Renal pelvis (tissue), 4 donors: ENCODE measurements around the gene KCNB1. TPM values are rescaled to one million over a fixed set of nuclear protein-coding genes. Genes with fewer than 3 reads are reported as not detected.
A peak's percentile ranks its signal among the peaks of the same experiment; 100 is the strongest.

Experiments
- DNase-seq: peaks from one replicate; pipeline ENCODE4 v3.0.0-alpha.2; 2013
- polyA plus RNA-seq, 3 donors: library from polyadenylated mRNA; unstranded; fragments of 120-200 nt; gene quantifications; one replicate each; pipeline ENCODE4 v1.2.1, GENCODE V29; 2013; ENCODE audit not compliant: insufficient read length in 3 of 3

KCNB1 gene
- polyA plus RNA-seq, 3 donors, result 0.37 to 0.57 (median 0.50) TPM

DNA sequence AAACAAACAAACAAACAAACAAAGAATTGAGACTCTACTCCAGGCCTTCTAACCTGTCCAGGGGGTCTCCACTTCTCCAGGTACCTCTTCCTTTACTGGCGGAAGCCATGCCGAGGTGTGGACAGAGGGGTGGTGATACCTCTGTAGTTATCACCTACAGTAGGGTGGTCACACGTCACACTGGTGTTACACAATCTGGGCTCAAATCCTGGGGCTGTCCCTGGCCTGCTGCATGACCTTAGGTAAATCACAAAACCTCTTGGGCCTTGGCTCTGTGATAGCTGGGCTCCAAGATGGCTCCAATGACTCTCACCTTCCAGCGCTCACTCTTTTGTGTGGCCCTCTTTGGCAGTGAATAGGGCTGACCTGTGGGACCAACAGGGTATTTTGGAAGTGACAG is 127.8 kb downstream of the KCNB1 start:
- DNase-seq, result no peak

DNA sequence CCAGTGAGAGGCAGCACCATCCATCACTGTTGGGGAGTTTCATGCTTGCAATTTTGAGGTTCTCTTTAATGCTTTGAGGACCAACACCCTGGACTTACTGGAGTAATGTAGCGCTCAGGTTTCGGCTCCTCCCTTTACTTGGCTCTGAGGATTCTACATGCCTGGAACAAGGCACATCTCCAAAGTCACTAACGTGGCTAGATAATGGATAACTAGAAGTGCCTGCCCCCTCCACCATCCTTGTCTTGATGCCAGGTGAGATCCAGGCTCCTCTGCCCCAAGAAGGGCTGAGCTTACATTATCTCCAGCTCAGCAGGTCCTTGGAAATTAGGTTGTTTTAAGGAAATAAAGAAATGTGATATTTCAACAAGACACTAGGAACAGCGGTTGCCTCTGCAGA is 129.1 kb downstream of the KCNB1 start:
- DNase-seq, result no peak

DNA sequence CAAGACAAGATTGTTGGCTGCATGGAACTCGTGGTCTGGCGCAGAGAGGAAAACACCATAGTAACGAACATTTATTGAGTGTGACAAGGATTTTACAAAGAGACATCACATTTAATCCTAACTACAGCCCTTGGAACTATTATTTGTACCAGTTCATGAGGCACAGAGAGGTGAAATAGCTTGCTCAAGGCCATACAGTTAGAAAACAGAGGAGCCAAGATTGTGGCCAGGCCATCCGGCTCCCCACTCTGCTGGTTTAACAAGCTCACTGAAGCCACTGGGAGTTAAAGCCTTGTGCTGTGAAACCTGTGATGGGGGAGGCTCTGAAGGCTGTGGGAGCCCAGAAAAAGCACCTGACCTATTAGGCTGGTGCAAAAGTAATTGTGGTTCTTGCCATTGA is 129.7 kb downstream of the KCNB1 start:
- DNase-seq, result no peak

DNA sequence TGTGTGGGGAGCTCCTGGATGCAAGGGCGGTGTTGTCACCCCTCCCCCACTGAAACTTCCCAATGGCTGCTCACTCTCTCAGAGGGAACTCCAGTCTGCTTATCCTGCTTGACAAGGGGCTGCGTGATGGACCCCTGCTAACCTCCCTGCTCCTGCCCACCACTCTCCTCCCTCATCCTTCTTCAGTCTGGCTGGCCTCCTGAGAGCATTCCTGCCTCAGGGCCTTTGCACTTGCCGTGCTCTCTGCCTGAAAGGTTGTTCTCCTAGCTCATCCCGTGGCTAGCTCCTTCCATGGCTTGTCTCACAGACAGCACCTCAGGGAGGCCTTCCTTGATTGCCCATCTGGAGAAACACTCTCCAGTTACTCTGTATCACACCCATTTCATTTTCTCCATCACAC is 130.7 kb downstream of the KCNB1 start:
- DNase-seq, result no peak

DNA sequence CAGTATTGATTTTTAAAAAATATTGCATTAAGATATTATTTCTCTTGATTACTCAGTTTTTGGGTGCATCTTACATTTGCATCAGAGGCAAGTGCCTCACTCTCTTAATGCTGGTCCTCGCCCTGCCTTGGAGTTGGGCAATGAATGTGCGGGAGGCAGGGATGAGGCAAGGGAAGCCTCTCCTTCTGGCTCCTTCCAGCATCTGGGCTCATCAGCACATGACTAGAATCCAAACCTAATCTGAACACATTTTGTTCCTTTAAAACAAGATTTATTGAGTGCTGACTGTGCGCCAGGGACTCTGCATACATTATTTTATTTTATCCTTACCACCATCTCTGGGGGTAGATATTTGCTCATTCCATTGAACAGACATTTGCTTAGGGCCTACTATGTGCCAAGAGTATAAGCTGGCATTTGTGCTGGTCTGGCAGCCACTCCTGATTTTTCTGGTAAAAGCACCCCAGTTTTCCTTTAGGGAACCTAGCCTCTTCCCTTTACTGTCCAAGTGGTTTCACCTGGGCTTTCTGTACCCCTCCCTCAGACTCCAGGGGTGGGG is 132.7 kb downstream of the KCNB1 start:
- no peak for DNase-seq

DNA sequence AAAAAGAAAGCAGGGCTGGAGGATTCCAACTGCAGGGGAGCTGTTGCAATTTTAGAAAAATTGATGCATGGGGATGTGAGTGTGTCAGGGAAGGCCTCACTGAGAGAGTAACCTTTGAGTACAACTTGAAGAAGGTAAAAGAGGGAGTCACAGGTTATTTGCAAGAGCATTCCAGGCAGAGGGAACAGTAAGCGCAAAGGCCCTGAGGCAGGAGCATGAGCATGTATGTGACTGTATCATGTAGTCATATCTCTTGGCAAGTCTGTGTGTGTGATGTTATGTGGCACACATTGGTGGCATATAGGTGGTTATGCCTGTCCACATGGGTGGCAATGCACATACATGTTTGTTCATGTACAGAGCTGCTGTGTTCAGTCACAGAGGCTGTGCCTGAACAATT is 133.4 kb downstream of the KCNB1 start:
- no peak for DNase-seq

DNA sequence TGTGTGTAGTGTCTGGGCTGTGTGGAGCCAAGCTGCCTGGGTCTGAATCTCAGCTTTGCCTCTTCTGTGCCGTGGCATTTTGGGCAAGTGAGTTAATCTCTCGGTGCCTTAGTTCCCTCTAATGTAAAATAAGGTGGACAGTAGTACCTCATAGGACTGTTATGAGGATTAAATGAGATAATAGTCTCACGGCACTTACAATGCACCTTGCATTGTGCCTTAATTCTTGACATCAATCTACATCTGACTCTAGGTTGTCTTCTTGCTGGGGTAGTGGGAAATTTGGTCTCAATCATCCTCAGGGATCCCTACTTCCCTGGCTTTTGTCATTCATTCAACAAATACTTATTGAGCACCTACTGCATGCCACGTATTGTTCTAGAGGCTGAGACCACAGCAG is 133.9 kb downstream of the KCNB1 start:
- no peak for DNase-seq

DNA sequence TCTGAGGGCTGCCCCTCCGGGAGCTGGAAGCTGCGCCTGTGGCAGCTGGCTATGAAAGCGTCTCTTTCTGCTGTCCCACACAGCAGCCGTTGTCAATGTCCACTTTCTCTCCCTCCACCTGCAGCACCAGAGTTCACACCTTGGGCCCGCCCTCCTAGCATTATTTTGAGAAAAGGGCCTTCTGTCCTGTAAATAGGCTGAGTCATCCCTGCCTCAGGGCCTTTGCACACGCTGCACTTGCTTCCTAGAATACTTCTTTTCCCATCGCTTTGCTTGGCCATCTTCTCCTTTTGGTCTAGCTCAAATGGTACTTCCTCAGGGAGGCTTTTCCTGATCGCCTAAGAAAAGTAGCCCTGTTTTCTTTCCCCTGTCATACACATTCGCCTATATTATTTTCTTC is 135.3 kb downstream of the KCNB1 start:
- DNase-seq, result no peak

DNA sequence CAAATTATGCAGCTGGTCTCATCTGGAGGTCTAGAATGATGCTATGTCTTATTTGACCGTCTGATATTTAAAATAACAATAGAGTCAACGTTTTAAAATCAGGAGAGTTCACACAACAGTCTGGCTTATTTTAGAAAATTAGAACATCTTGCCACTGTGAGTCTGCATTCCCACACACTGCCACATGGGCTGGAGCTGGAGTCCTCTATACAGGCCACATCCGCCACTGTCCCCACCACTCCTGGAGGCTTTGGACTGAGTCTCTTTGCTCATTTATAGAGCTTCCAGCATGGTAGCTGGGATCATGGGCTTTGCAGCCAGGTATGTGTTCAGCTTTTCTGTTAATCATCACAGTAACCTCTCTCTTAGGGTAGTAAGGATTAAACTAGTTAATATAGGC is 135.8 kb downstream of the KCNB1 start:
- no peak for DNase-seq

DNA sequence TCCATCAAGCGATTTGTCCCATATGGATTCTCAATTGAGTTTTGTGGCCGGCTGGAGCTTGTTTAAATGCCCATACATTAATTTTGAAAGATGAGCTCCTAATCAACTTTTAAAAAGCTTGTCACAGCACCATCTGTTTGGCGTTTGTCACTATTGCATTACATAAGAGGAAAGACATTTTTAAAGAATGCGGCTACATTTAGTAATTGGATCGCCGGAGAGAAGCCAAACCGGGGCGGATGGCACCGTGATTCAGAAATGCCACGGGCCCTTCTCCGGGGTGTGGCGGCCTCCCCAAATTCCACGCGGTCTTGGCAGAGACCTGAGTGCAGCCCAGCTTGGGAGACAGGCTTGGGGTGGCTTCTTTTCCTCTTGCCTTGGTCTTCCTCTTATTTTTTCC is 136.9 kb downstream of the KCNB1 start:
- DNase-seq, result peak; percentile 27

DNA sequence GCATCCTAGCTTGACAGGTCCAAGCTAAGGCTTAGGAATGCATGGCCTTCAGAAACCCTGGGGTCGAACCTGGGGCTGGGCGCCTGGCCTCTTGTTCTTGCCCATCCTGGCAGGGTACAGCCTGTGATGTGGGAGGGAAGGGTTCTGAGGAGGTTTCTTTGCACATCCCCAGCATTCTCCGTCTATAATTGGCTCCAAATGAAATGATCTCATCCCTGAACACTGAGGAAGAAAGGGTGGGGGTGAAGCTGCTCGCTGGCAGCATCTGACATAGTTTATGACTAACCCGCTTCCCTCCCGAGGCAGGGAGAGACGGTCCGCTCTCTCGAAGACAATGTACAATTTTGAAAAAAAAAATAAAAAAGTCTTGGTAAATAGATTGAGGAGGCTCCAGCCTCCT is 137.5 kb downstream of the KCNB1 start:
- DNase-seq, result peak; percentile 39

DNA sequence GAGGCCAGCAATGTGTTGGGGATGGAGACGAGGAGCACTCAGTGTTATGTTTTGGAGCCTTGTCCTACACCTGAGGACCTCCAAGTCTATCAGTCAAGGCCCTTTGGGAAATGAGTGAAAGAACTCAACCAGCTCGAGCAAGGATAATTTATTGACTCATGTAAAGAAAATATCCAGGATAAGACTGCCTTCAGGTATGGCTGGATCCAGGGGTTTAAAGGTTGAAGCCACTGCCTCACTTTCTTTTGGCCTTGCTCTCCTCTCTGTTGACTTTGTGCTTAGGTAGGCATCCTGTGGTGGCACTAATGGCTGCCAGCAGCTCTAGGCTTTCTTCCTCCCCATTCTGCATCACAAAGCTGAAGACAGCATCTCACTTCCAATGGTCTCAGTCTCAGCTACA is 138.3 kb downstream of the KCNB1 start:
- DNase-seq, result no peak

DNA sequence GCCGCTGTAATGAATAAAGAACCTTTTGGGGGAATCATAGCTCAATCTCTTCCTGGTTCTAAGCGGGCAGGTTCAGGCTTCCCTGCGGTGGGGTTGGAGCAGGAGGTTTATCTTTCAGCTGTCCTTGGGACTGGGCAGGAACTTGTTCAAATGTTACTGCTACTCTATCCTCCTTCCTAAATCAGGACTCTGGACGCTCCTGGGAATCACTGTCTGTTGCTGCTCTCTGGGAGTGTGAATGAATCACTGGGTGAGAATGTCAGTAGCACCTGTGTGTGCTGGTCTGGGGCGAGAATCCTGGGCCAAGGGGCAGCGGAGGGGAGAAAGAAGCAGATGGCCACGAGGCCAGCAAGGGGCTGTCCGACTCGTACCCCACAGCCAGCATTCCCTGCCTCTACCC is 139.2 kb downstream of the KCNB1 start:
- no peak for DNase-seq

DNA sequence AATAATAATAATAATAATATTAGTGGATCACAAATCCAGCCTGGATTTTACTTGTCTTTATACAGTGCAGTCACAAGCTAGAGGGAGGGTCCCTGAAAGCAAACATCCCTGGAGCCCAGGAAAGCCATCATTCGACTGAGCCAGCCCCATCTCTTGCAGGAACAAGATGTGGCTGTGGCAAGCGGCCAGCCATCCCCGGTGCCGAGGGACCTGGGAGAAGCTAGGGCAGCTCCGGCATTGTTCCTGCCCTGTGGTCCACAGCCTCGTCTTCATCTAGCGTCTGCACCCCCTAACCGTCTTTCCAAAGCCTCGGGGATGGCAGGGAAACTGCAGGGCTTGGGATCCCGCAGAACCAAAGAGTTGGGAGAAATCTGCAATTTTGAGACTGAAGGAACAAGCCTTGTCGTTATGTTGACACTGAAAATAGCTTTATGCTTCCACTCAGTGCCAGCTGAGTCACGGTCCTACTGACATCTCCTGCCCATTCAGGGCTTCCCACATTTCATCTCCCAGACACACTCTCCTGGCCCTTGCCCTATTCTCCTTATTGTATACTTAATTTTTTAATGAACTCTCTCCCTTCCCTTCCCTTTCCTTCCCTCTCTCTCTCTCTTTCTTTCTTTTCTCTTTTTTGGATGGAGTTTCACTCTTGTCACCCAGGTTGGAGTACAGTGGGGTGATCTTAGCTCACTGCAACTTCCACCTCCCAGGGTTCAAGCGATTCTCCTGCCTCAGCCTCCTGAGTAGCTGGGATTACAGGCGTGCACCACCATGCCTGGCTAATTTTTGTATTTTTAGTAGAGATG is 142.1 kb downstream of the KCNB1 start:
- no peak for DNase-seq

DNA sequence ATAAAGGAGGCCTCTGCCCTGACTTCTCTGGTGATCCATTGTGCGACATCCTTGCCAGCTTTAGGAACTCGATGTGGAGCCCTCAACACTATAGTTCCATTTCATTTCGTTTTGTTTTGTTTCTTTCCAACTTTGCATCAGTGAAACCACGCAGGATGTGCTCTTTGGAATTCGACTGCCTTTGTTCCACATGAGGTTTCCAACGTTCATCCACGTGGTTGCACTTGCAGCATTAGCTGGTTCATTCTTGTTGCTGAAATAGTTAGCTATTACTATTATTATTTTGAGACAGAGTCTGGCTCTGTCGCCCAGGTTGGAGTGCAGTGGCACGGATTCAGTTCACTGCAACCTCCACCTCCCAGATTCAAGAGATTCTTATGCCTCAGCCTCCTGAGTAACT is 143.3 kb downstream of the KCNB1 start:
- no peak for DNase-seq

DNA sequence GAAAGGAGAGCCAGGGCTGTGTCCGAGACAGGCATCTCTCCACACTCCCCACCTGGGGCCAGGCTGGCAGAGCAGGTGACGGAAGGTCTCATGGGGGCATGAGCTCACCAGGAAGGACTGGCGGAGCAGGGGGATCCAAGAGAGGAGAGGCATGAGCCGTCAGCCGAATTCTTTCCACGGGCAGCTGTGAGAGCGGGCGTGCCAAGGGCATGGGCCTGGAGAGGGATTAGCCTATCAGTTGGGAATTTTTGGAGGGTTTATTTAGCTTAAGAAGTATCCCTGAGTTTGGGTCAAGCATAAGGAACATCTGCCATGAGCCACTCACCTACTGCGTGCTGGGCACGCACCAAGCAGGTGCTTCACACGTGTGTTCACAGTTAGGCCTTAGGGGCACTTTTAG is 144.4 kb downstream of the KCNB1 start:
- no peak for DNase-seq

DNA sequence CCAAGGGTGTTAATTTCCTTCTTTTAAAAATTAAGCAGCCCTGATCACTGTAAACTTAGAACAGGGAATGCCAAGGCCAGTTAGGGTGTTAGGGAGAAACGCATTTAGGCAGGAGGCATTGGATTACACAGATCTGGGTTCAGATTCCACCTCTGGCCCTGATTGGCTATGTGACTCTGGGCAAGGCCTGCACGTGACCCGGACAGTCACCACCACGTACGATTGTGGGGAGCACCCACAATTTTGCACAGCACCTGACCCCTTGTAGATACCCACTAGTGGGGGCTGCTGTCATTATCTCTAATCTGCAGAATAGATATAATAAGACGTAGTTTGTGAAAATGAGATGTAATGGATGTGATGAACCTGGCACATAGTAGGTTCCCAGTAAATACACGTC is 145.1 kb downstream of the KCNB1 start:
- DNase-seq, result no peak

DNA sequence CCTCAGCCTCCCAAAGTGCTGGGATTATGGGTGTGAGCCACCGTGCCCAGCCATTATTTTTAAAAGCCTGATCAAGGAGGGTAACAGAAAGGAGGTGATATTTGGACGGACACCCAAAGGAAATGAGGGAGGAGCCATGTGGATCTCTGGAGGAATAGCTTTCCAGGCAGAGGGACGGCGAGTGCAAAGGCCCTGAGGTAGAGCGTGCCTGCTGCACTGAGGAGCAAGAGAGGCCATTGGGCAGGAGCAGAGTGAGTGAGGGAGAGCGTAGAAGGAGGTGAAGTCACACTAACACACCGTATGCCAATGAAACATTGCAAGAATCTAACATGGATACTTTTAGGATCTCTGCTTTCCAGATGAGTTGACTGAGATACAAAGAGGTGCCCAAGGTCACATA is 145.7 kb downstream of the KCNB1 start:
- DNase-seq, result no peak

DNA sequence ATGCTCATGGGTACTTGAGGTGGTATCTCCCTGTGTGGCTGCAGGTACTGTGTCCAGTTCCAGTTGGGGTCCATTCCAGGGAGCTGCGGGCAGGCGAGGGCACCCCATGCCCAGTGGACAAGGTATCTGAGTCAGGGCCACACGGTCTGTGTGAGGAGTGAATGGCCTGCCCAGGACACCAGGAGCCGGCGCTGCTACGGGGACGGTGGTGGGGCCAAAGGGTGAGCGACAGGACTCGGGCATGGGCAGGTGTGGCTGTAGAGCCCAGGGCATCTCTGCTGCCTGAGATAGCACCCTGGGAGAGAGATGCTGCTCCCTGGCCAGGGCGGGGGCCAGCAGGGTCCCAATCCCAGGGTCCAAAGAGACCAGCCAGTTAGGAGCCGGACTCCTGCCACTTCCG is 147.0 kb downstream of the KCNB1 start:
- DNase-seq, result no peak

DNA sequence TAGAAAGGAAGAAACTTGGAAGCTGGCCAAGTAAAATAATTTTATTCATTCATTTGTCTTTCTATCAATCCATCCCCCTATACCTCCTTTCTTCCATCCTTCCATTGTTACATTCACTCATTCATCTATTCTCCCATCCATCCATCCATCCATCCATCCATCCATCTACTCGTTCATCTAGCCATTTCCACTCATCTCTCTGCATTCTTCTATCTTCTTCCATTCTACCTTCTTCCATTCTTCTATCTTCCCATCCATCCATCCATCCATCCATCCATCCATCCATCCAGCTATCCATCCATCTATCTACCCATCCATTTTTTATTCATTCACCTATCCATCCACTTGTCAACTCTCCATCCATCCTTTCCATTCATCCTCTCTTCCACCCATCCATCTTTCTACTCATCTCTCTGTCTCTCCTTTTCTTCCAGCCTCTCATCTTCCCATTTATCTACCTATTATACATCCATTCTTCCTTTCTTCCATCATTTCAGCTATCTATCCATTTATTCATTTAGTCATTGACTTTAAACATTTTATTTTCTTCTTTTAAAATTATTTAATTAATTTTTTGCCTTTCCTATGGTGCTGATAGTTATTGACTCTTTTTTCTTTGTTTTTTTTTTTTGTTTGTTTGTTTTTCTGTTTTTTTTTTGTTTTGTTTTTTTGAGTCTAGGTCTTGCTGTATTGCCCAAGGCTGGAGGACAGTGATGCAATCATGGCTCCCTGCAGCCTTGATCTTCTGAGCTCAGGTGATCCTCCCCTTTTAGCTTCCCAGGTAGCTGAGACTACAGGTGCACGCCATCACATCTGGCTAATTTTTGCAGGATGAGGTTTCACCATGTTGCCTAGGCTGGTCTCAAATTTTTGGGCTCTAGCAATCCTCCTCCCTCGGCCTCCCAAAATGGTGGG is 151.5 kb downstream of the KCNB1 start:
- no peak for DNase-seq

DNA sequence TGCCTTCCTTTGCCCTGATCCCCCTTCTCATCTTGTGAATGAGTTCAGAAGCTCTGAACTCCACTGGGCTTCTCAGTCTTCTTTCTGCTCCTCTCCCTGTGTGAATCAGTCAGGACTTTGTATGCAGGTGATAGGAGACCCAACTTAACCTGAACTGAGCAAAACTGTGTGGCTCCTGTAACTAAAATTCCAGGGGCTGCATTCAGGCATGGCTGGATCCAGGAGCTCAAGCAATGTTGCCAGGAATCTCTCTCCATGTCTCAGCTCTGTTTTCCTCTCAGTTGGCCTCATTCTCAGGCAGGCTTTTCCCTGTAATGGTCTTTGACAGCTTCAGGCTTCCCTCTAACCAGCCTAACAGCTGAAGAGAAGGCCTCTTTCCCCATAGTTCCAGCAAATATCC is 153.7 kb downstream of the KCNB1 start:
- no peak for DNase-seq

DNA sequence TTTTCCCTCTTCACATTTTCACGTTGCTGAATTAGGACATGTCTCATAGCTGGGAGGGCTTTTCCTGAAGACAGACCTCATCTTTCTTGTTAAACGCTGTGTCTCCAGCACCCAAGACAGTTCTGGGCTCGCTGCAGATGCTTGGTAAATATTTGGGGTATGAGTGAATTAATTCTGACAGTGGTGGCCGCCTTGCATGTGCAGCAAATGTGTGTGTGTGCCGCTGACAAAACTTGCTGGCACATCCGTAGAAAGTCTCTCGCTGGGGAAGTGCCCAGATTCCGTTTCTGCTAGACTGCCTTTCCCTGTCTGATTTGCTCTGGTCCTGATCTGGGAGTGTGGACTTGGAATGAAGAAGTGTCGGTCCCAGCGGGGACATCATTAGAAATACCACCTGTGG is 156.4 kb downstream of the KCNB1 start:
- DNase-seq, result no peak

DNA sequence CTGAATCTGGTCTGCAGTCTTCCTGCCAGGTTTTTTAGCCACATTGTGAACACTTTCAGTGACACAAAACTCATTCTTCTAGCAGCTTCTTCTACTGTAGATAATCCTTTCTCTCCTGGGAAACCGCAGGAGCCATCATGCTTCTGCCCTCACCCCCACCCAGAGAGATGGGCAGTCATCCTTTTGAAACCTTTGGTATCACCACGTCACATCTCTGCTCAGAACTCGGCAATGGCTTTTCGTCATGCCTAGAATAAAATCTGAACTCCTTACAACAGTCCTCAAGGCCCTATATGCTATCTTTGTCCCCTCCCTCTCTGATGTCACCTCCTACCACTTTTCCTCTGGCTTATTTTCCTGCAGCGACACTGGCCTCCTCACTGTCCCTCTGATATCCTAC is 158.2 kb downstream of the KCNB1 start:
- DNase-seq, result no peak
